HepG2 (cell line): ENCODE results near the gene C17orf58. TPM values are rescaled to one million over a fixed set of nuclear protein-coding genes. Genes with fewer than 3 reads are reported as not detected.

Experiments
- DMAP1 ChIP-seq: IDR thresholded peaks from 2 replicates; pipeline ENCODE4 v1.6.1; 2016
- FIP1L1 ChIP-seq: fragments of 200-400 bp; formaldehyde crosslinking; IDR thresholded peaks from 2 replicates; pipeline ENCODE4 v1.6.1; 2018; ENCODE audit warnings: low read depth, mild to moderate bottlenecking, low read length, moderate library complexity, borderline replicate concordance; ENCODE audit not compliant: insufficient read depth
- TOPORS ChIP-seq: sonication (generic); formaldehyde crosslinking; IDR thresholded peaks from 2 replicates; pipeline ENCODE4 v1.8.0; 2023; ENCODE audit warnings: mild to moderate bottlenecking, missing genetic modification reagents
- ZNF225 ChIP-seq: sonication (generic); formaldehyde crosslinking; IDR thresholded peaks from 2 replicates; pipeline ENCODE4 v1.4.0; 2020; ENCODE audit warnings: mild to moderate bottlenecking, missing genetic modification reagents
- polyA plus RNA-seq, 8 experiments: library from polyadenylated mRNA; depleted of rRNA in 3 of 8; stranded (reverse) in 7 of 8; unstranded in 1 of 8; fragments of >200 nt; fragmentation: Illumina TruSeq in 4 of 8; extraction: Trizol in 4 of 8; gene quantifications; 2 replicates each; pipeline versions ENCODE4 v1.2.1 to v1.2.3, GENCODE V29; 2011 to 2016; ENCODE audit warnings: low read depth in 4 of 8, missing spikeins in 1 of 8, mixed read lengths in 1 of 8; ENCODE audit not compliant: insufficient read depth in 1 of 8
- total RNA-seq, 5 experiments: library from RNA; depleted of rRNA; stranded (reverse); fragments of >200 nt; fragmentation: Illumina TruSeq; extraction: Trizol; gene quantifications; 2 replicates each; pipeline ENCODE4 v1.2.3, GENCODE V29; 2016; ENCODE audit warnings: low read depth in 1 of 5
- TF ChIP-seq, protein P1 (sequence below): IDR thresholded peaks from 2 replicates; pipeline ENCODE4 v1.6.1; 2016; ENCODE audit warnings: low read depth, missing genetic modification reagents, missing compliant biosample characterization
- TF ChIP-seq, protein P2 (sequence below): sonication (generic); formaldehyde crosslinking; IDR thresholded peaks from 2 replicates; pipeline ENCODE4 v1.9.0; 2022; ENCODE audit warnings: missing genetic modification reagents, mild to moderate bottlenecking, borderline replicate concordance
- TF ChIP-seq, protein P3 (sequence below): sonication (generic); formaldehyde crosslinking; IDR thresholded peaks from 2 replicates; pipeline ENCODE4 v1.4.0; 2020; ENCODE audit warnings: missing genetic modification reagents
- TF ChIP-seq, protein P4 (sequence below): sonication (generic); formaldehyde crosslinking; IDR thresholded peaks from 2 replicates; pipeline ENCODE4 v1.5.1; 2020; ENCODE audit warnings: mild to moderate bottlenecking, missing genetic modification reagents, borderline replicate concordance

Gene C17orf58
- total and polyA plus RNA-seq, 2 of the 13 experiments (the other 11 are each of a cell fraction or from before 2014, with no cell fraction given): 15.6 to 15.8 TPM

DNA sequence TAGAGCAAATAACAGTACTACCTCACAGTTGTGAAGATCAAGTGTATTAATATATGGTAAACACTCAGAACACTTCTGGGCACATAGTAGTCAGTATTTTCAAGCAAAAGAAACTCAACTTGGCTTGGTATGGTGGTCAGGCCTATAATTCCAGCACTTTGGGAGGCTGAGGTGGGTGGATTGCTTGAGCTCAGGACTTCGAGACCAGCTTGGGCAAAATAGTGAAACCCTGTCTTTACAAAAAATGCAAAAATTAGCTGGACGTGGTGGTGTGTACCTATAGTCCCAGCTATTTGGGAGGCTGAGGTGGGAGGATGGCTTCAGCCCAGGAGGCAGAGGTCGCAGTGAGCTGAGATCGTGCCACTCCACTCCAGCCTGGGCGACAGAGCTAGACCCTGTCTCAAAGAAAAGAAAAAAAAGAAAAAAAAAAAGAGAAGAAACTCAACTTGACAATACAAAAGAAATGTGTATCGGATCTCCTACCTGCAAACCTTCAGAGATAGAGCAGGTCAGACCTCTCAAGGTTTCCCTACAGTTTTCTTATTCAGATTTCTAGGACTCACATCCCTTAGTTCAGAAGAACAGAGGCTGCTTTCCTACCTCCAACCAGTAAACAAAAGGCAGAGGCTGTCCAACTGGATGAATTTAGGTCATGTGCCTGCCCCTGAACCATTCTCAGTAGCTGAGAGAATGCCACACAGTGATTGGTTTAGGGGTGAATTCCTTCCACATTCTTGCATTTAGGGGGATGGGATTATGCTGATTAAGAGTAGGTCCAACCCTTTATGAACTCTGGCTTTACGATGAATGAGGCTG, 37.6 kb upstream of the C17orf58 start (continued):
- TF ChIP-seq FIP1L1 (no peak), ZNF225 (CRISPR knock-in tag) (no peak), DMAP1 (CRISPR knock-in tag) (no peak), TOPORS (CRISPR knock-in tag) (no peak)
- TF ChIP-seq, protein P1, sequence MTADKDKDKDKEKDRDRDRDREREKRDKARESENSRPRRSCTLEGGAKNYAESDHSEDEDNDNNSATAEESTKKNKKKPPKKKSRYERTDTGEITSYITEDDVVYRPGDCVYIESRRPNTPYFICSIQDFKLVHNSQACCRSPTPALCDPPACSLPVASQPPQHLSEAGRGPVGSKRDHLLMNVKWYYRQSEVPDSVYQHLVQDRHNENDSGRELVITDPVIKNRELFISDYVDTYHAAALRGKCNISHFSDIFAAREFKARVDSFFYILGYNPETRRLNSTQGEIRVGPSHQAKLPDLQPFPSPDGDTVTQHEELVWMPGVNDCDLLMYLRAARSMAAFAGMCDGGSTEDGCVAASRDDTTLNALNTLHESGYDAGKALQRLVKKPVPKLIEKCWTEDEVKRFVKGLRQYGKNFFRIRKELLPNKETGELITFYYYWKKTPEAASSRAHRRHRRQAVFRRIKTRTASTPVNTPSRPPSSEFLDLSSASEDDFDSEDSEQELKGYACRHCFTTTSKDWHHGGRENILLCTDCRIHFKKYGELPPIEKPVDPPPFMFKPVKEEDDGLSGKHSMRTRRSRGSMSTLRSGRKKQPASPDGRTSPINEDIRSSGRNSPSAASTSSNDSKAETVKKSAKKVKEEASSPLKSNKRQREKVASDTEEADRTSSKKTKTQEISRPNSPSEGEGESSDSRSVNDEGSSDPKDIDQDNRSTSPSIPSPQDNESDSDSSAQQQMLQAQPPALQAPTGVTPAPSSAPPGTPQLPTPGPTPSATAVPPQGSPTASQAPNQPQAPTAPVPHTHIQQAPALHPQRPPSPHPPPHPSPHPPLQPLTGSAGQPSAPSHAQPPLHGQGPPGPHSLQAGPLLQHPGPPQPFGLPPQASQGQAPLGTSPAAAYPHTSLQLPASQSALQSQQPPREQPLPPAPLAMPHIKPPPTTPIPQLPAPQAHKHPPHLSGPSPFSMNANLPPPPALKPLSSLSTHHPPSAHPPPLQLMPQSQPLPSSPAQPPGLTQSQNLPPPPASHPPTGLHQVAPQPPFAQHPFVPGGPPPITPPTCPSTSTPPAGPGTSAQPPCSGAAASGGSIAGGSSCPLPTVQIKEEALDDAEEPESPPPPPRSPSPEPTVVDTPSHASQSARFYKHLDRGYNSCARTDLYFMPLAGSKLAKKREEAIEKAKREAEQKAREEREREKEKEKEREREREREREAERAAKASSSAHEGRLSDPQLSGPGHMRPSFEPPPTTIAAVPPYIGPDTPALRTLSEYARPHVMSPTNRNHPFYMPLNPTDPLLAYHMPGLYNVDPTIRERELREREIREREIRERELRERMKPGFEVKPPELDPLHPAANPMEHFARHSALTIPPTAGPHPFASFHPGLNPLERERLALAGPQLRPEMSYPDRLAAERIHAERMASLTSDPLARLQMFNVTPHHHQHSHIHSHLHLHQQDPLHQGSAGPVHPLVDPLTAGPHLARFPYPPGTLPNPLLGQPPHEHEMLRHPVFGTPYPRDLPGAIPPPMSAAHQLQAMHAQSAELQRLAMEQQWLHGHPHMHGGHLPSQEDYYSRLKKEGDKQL (CRISPR knock-in tag): no peak
- TF ChIP-seq, protein P2, sequence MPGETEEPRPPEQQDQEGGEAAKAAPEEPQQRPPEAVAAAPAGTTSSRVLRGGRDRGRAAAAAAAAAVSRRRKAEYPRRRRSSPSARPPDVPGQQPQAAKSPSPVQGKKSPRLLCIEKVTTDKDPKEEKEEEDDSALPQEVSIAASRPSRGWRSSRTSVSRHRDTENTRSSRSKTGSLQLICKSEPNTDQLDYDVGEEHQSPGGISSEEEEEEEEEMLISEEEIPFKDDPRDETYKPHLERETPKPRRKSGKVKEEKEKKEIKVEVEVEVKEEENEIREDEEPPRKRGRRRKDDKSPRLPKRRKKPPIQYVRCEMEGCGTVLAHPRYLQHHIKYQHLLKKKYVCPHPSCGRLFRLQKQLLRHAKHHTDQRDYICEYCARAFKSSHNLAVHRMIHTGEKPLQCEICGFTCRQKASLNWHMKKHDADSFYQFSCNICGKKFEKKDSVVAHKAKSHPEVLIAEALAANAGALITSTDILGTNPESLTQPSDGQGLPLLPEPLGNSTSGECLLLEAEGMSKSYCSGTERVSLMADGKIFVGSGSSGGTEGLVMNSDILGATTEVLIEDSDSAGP: no peak
- TF ChIP-seq, protein P3, sequence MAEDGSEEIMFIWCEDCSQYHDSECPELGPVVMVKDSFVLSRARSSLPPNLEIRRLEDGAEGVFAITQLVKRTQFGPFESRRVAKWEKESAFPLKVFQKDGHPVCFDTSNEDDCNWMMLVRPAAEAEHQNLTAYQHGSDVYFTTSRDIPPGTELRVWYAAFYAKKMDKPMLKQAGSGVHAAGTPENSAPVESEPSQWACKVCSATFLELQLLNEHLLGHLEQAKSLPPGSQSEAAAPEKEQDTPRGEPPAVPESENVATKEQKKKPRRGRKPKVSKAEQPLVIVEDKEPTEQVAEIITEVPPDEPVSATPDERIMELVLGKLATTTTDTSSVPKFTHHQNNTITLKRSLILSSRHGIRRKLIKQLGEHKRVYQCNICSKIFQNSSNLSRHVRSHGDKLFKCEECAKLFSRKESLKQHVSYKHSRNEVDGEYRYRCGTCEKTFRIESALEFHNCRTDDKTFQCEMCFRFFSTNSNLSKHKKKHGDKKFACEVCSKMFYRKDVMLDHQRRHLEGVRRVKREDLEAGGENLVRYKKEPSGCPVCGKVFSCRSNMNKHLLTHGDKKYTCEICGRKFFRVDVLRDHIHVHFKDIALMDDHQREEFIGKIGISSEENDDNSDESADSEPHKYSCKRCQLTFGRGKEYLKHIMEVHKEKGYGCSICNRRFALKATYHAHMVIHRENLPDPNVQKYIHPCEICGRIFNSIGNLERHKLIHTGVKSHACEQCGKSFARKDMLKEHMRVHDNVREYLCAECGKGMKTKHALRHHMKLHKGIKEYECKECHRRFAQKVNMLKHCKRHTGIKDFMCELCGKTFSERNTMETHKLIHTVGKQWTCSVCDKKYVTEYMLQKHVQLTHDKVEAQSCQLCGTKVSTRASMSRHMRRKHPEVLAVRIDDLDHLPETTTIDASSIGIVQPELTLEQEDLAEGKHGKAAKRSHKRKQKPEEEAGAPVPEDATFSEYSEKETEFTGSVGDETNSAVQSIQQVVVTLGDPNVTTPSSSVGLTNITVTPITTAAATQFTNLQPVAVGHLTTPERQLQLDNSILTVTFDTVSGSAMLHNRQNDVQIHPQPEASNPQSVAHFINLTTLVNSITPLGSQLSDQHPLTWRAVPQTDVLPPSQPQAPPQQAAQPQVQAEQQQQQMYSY (CRISPR knock-in tag): no peak
- TF ChIP-seq, protein P4, sequence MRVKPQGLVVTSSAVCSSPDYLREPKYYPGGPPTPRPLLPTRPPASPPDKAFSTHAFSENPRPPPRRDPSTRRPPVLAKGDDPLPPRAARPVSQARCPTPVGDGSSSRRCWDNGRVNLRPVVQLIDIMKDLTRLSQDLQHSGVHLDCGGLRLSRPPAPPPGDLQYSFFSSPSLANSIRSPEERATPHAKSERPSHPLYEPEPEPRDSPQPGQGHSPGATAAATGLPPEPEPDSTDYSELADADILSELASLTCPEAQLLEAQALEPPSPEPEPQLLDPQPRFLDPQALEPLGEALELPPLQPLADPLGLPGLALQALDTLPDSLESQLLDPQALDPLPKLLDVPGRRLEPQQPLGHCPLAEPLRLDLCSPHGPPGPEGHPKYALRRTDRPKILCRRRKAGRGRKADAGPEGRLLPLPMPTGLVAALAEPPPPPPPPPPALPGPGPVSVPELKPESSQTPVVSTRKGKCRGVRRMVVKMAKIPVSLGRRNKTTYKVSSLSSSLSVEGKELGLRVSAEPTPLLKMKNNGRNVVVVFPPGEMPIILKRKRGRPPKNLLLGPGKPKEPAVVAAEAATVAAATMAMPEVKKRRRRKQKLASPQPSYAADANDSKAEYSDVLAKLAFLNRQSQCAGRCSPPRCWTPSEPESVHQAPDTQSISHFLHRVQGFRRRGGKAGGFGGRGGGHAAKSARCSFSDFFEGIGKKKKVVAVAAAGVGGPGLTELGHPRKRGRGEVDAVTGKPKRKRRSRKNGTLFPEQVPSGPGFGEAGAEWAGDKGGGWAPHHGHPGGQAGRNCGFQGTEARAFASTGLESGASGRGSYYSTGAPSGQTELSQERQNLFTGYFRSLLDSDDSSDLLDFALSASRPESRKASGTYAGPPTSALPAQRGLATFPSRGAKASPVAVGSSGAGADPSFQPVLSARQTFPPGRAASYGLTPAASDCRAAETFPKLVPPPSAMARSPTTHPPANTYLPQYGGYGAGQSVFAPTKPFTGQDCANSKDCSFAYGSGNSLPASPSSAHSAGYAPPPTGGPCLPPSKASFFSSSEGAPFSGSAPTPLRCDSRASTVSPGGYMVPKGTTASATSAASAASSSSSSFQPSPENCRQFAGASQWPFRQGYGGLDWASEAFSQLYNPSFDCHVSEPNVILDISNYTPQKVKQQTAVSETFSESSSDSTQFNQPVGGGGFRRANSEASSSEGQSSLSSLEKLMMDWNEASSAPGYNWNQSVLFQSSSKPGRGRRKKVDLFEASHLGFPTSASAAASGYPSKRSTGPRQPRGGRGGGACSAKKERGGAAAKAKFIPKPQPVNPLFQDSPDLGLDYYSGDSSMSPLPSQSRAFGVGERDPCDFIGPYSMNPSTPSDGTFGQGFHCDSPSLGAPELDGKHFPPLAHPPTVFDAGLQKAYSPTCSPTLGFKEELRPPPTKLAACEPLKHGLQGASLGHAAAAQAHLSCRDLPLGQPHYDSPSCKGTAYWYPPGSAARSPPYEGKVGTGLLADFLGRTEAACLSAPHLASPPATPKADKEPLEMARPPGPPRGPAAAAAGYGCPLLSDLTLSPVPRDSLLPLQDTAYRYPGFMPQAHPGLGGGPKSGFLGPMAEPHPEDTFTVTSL (CRISPR knock-in tag): 0 out of 2 replicates have a peak, but pooled peaks have one; percentile 14
